Fibroblast of mammary gland (primary cell): ENCODE data around the gene FBXO33.

Source experiments
- DNase-seq: peaks from one replicate; pipeline ENCODE4 v3.0.0-alpha.2; 2010; ENCODE audit warnings: low read depth
- H3K4me3 ChIP-seq: 2 replicates; pipeline ENCODE4 v1.5.1; 2011; ENCODE audit warnings: low read depth, mild to moderate bottlenecking, low read length, moderate library complexity; ENCODE audit not compliant: control insufficient read depth
- CTCF ChIP-seq: conservative IDR thresholded peaks from 2 replicates; pipeline ENCODE4 v1.5.1; 2011; ENCODE audit warnings: low read depth, low read length, inconsistent platforms; ENCODE audit not compliant: control insufficient read depth, insufficient read depth

The FBXO33 gene, protein sequence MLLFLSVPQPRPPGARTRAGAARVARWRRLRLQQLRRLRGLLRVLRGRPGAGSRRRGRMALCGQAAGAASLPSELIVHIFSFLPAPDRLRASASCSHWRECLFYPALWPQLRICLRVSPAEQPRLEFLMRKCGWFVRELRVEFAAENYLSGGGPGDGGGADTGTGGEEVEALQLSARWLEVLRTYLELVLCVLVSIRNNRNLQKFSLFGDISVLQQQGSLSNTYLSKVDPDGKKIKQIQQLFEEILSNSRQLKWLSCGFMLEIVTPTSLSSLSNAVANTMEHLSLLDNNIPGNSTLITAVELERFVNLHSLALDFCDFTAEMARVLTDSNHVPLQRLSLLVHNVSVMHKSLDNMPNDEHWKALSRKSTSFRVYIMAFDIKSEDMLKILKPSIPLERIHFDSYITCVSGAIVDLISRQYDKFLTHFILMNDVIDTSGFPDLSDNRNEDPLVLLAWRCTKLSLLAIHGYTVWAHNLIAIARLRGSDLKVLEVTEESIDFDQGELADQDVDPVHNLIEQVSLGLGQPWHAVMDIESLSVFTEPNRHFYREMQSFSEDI

DNA sequence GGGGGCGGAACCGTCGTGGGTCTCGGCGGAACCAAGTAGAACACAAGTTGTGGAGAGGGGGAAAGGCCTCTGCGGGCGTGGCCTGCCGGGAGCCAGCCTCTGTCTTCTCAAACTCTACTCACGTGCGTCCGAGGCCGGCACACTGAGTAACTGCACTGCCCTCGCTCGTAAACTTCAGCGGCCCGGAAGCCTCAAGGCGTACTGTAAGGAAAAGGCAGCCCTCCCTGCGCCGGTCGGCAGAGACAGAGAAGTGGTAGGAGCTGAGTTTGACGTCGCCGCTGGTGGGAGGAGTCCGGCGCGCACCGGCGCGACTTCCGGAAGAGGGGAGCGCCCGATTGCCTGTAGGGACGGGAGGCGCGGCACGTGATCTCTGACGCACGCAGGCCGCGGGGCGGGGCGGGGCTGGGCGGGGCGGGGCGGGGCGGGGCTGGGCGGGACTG is at the start of gene FBXO33:
Gene FBXO33, minus strand, starts transcription at position 255 of the 440 bp plus-strand sequence. CDS start 271 bp downstream, outside the sequence.
- no peak for TF ChIP-seq CTCF
- DNase-seq: peak; percentile 95
- peak within 1 kb of the TSS; percentile 85 for H3K4me3 ChIP-seq

DNA sequence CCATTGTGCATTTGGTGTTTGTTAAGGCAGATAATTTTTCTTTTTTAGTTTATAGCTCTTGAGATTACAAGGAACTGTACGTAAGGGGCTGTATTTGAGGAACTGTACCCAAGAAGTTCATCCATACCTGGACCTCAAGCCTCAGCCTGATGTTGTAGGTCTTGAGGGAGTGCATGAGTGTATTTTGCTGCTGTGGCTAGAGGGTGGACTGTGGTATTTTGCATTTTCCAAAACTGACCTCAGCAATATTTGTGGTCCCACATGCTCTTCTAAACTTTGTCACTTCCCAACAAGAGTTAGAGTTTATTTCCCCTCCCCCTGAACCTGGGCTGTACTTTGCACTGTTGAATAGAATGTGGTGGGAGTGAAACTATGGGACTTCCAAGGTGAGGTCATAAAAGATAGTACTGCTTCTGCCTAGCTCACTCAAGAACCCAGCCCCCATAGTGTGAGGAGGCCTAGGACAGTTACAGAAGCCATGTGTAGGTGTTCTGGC is 42.2 kb upstream of the FBXO33 start:
- no peak for DNase-seq
- no peak for TF ChIP-seq CTCF
- no peak overlapping the region for H3K4me3 ChIP-seq

GRCh38 chr14:39472078-39472477 is 39.8 kb upstream of the FBXO33 start:
- no peak for DNase-seq
- H3K4me3 ChIP-seq: no peak overlapping the region
- TF ChIP-seq CTCF: no peak

DNA sequence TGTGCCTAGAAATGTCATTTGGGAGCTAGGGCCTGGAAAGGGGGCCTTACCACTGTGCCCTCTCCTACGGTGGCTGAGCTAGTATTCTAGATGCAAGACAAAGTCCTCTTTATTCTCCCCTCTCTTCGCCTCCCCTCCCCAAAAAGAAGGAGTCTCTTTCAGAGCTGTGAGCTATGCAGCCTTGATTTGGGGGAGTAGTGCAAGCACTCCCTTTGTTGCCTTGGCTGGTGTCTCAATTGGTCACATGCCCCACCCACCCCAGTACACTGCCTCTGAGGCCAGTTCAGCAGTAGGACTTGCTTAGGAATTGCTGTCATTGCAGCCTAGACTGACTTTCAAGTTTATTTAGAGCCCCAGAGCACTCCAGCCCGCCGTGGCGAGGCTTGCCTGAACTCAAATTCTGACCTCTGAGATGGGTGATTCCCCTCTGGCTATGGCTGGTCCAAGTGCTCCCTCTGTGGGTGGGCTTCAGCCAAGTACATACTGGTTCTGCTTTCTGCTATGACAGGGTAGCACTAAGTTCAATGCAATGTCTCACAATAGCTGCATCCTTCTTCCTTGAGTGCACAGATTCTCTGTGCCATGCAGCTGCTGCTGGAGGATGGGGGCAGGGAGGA is 37.0 kb upstream of the FBXO33 start:
- no peak overlapping the region for H3K4me3 ChIP-seq
- peak; percentile 26 for TF ChIP-seq CTCF
- peak; percentile 34 for DNase-seq

DNA sequence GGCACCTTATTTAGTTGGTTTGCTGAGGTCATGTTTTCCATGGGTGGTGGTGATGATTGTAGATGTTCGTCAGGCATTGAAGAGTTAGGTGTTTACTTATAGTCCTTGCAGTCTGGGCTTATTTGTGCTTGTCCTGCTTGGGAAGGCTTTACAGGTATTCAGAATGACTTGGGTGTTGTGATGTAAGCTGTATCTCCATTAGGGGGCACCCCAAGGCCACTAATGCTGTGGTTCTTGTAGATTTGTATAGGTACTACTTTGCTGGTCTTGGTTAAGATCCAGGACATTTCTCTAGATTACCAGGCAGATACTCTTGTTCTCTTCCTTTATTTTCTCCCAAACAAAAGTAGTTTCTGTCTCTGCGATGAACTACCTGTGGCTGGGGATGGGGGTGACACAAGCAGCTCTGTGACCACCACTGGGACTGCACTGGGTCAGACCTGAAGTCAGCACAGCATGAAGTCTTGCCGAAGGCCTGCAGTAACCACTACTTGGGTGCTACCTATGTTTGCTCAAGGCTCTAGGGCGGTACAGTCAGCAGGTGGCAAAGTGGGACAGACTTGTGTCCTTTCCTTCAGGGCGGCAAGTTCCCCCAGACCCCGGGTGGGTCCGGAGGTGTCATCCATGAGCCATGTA is 35.8 kb upstream of the FBXO33 start:
- H3K4me3 ChIP-seq: no peak overlapping the region
- peak; percentile 56 for TF ChIP-seq CTCF
- peak; percentile 59 for DNase-seq

GRCh38 chr14:39459795-39460478 is 27.7 kb upstream of the FBXO33 start:
- no peak overlapping the region for H3K4me3 ChIP-seq
- DNase-seq: peak; percentile 19
- no peak for TF ChIP-seq CTCF
